Fibroblast of lung (primary cell): Measurements from ENCODE around the gene SNAP25. TPM values are rescaled to one million over a fixed set of nuclear protein-coding genes. Genes with fewer than 3 reads are reported as not detected.
A peak's percentile ranks its signal among the peaks of the same experiment; 100 is the strongest.

Experiments used
- DNase-seq, 2 donors: peaks; one replicate each; pipeline versions ENCODE4 v3.0.0 to v3.0.0-alpha.2; 2010; ENCODE audit warnings: low read depth in 2 of 2
- H2AFZ ChIP-seq: 2 replicates; pipeline ENCODE4 v1.5.1; 2012; ENCODE audit warnings: low read length, control low read depth, inconsistent platforms
- H3K27ac ChIP-seq: 2 replicates; pipeline ENCODE4 v1.5.1; 2011; ENCODE audit warnings: low read length, control low read depth; ENCODE audit not compliant: insufficient read depth
- H3K27me3 ChIP-seq: 2 replicates; pipeline ENCODE4 v1.5.1; 2011; ENCODE audit warnings: mild to moderate bottlenecking, low read length; ENCODE audit not compliant: control insufficient read depth, insufficient read depth
- H3K36me3 ChIP-seq: 2 replicates; pipeline ENCODE4 v1.5.1; 2011; ENCODE audit warnings: low read length; ENCODE audit not compliant: control insufficient read depth, insufficient read depth
- H3K4me1 ChIP-seq: 2 replicates; pipeline ENCODE4 v1.5.1; 2011; ENCODE audit warnings: low read length; ENCODE audit not compliant: control insufficient read depth, insufficient read depth; ENCODE audit errors: extremely low read depth
- H3K4me2 ChIP-seq: 2 replicates; pipeline ENCODE4 v1.5.1; 2011; ENCODE audit warnings: low read length, control low read depth; ENCODE audit not compliant: insufficient read depth; ENCODE audit errors: extremely low read depth
- H3K4me3 ChIP-seq, 4 experiments: fragments of 200-600 bp in 1 of 4; sonication (generic) in 1 of 4; replicated peaks in 1 of 4; 2 replicates each; pipeline ENCODE4 v1.5.1; 2011 to 2016; ENCODE audit warnings: low read length in 4 of 4, low read depth in 3 of 4, mild to moderate bottlenecking in 3 of 4, control low read depth in 2 of 4, inconsistent platforms in 1 of 4, mixed read lengths in 1 of 4; ENCODE audit not compliant: insufficient read depth in 1 of 4; ENCODE audit errors: control extremely low read depth in 1 of 4
- H3K79me2 ChIP-seq: 2 replicates; pipeline ENCODE4 v1.5.1; 2012; ENCODE audit warnings: mild to moderate bottlenecking, low read length, inconsistent platforms; ENCODE audit not compliant: control insufficient read depth, insufficient read depth
- H3K9ac ChIP-seq: 2 replicates; pipeline ENCODE4 v1.5.1; 2011; ENCODE audit warnings: mild to moderate bottlenecking, low read length, control low read depth; ENCODE audit not compliant: insufficient read depth
- H3K9me3 ChIP-seq: 2 replicates; pipeline ENCODE4 v1.5.1; 2012; ENCODE audit warnings: low read depth, low read length; ENCODE audit not compliant: control insufficient read depth, insufficient read depth
- H4K20me1 ChIP-seq: 2 replicates; pipeline ENCODE4 v1.5.1; 2011; ENCODE audit warnings: low read length; ENCODE audit not compliant: control insufficient read depth, insufficient read depth; ENCODE audit errors: extremely low read depth
- CTCF ChIP-seq, 2 donors: IDR thresholded peaks in 1 of 2; conservative IDR thresholded peaks in 1 of 2; 1 replicate in 1 of 2; 2 replicates in 1 of 2; pipeline ENCODE4 v1.5.1; 2011 to 2012; ENCODE audit warnings: low read length in 2 of 2, control low read depth in 1 of 2, inconsistent platforms in 1 of 2, low read depth in 1 of 2, mild to moderate bottlenecking in 1 of 2
- EZH2 ChIP-seq: IDR thresholded peaks from 2 replicates; pipeline ENCODE4 v1.5.1; 2012; ENCODE audit warnings: low read length, control low read depth, mild to moderate bottlenecking; ENCODE audit errors: missing control alignments
- polyA minus RNA-seq: library from RNA; depleted of rRNA, polyadenylated mRNA; stranded (reverse); fragments of >200 nt; gene quantifications from 2 replicates; pipeline ENCODE4 v1.2.3, GENCODE V29; 2011; ENCODE audit warnings: low replicate concordance
- polyA plus RNA-seq, 2 donors: library from polyadenylated mRNA; depleted of rRNA in 1 of 2; stranded (reverse) in 1 of 2; unstranded in 1 of 2; fragments of >200 nt; gene quantifications; 2 replicates each; pipeline ENCODE4 v1.2.1, GENCODE V29; 2011 to 2012; ENCODE audit warnings: missing spikeins in 1 of 2
- total RNA-seq: library from RNA; depleted of rRNA; stranded (reverse); fragments of >200 nt; gene quantifications from 2 replicates; pipeline ENCODE4 v1.2.1, GENCODE V29; 2014

Gene SNAP25
- 1.5 and 4.5 TPM in 2 replicates for total RNA-seq
- 7.2 and 8.2 TPM in 2 replicates for polyA plus RNA-seq
- polyA plus RNA-seq (2012) = 3.3 and 3.9 TPM in 2 replicates
- 0.19 and 3.6 TPM in 2 replicates for polyA minus RNA-seq

- H3K4me2 ChIP-seq = peak within 1 kb of the TSS; percentile 91
- peak within 1 kb of the TSS; percentile 91 for H3K27ac ChIP-seq
- H3K4me3 ChIP-seq = peak within 1 kb of the TSS; percentile 47 to 89 (median 66)
- peaks cover 2% of the 10 kb centered on the region for H4K20me1 ChIP-seq
- DNase-seq = peak; percentile 90 to 97
- H2AFZ ChIP-seq = peak within 1 kb of the TSS; percentile 38
- H3K4me1 ChIP-seq = peaks cover 4% of the 10 kb centered on the region
- H3K27me3 ChIP-seq = peaks cover 4% of the 10 kb centered on the region
- peak within 1 kb of the TSS; percentile 76 for H3K9ac ChIP-seq
- no peaks in the 10 kb centered on the region for H3K36me3 ChIP-seq
- no peaks in the 10 kb centered on the region for H3K9me3 ChIP-seq
- no peaks in the 10 kb centered on the region for H3K79me2 ChIP-seq
- no peak for TF ChIP-seq CTCF (conservative IDR thresholded peaks at IDR 0.05 in 1 of 2, IDR thresholded peaks at IDR 0.05 in 1 of 2; ENCODE audit: low read depth in 1 of 2, low read length in 2 of 2)
- no peak for TF ChIP-seq EZH2
Measured at GRCh38 chr20:10218536-10219451, at the start of gene SNAP25. SNAP25 (plus strand) TSS chr20:10218830; CDS start chr20:10275492, 56,662 bp downstream.

- no peaks in the 10 kb centered on the region for H3K79me2 ChIP-seq
- H3K27me3 ChIP-seq = peaks cover 6% of the 10 kb centered on the region
- no peaks in the 10 kb centered on the region for H3K9me3 ChIP-seq
- H3K9ac ChIP-seq = no peak overlapping the region
- no peak overlapping the region for H3K4me3 ChIP-seq
- no peak overlapping the region for H2AFZ ChIP-seq
- H3K4me1 ChIP-seq = peaks cover 5% of the 10 kb centered on the region
- H3K27ac ChIP-seq = no peak overlapping the region
- no peak for DNase-seq
- H3K4me2 ChIP-seq = no peak overlapping the region
- no peaks in the 10 kb centered on the region for H4K20me1 ChIP-seq
- no peaks in the 10 kb centered on the region for H3K36me3 ChIP-seq
- TF ChIP-seq CTCF (conservative IDR thresholded peaks at IDR 0.05 in 1 of 2, IDR thresholded peaks at IDR 0.05 in 1 of 2; ENCODE audit: low read depth in 1 of 2, low read length in 2 of 2) (no peak), EZH2 (no peak)
Measured at GRCh38 chr20:10169752-10170151, 48.9 kb upstream of the SNAP25 start.

GRCh38 chr20:10170261-10170660, 48.4 kb upstream of the SNAP25 start:
- H4K20me1 ChIP-seq = no peaks in the 10 kb centered on the region
- H3K27ac ChIP-seq = no peak overlapping the region
- TF ChIP-seq CTCF (conservative IDR thresholded peaks at IDR 0.05 in 1 of 2, IDR thresholded peaks at IDR 0.05 in 1 of 2; ENCODE audit: low read depth in 1 of 2, low read length in 2 of 2) (no peak), EZH2 (no peak)
- no peak overlapping the region for H3K9ac ChIP-seq
- H3K36me3 ChIP-seq = no peaks in the 10 kb centered on the region
- no peak for DNase-seq
- H2AFZ ChIP-seq = no peak overlapping the region
- H3K27me3 ChIP-seq = peaks cover 6% of the 10 kb centered on the region
- H3K4me1 ChIP-seq = peaks cover 5% of the 10 kb centered on the region
- H3K4me3 ChIP-seq = no peak overlapping the region
- no peaks in the 10 kb centered on the region for H3K9me3 ChIP-seq
- no peaks in the 10 kb centered on the region for H3K79me2 ChIP-seq
- H3K4me2 ChIP-seq = no peak overlapping the region
